ENCODE data around the gene HIVEP1. TPM values are rescaled to one million over a fixed set of nuclear protein-coding genes. Genes with fewer than 3 reads are reported as not detected.

The HIVEP1 gene
- total RNA-seq, 2 experiments from 2014 or later = 22.1 to 22.6 TPM

DNA sequence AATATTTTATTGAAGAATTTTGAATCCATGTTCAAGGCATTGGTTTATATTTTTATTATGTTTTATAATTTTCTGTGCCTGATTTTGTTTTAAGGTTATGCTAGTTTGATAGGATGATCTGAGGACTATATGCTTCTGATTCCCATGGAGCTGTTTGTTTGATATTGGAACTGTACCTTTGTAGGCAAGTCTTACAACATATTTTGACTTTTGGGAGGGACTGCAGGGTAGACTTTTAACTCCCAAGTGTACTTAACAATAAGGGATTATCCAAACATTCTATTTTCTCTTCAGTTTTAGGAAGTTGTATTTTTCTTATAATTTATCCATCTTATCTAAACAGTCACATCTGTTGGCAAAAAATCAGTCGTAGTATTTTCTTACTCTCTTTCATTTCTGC lies 82.6 kb downstream of the HIVEP1 start:
- DNase-seq (ENCODE audit: low spot score) = no peak
- Histone ChIP-seq H3K27ac (ENCODE audit: low read depth, low read length, poor library complexity, severe bottlenecking) (no peak overlapping the region), H4K20me1 (ENCODE audit: insufficient read depth, low read length) (peaks cover 6% of the 10 kb centered on the region; the same call in 1 of the 2 replicates), H3K4me2 (ENCODE audit: low read length) (no peak overlapping the region), H3K4me1 (ENCODE audit: insufficient read depth, low read length, poor library complexity, severe bottlenecking) (no peaks in the 10 kb centered on the region), H3K9me3 (ENCODE audit: low read length) (no peaks in the 10 kb centered on the region), H3K36me3 (ENCODE audit: insufficient read depth, low read length) (peaks cover 15% of the 10 kb centered on the region; the same call in 1 of the 2 replicates), H2AFZ (ENCODE audit: low read length) (no peak overlapping the region), H3K4me3 (ENCODE audit: low read depth, low read length, poor library complexity, severe bottlenecking) (no peak overlapping the region), H3K79me2 (ENCODE audit: insufficient read depth, low read depth, low read length) (no peaks in the 10 kb centered on the region; the same call in 1 of the 2 replicates), H3K9me2 (ENCODE audit: insufficient read depth, low read length) (no peaks in the 10 kb centered on the region)
- CTCF ChIA-PET (ENCODE audit: unreplicated experiment) = no interaction called here
- TF ChIP-seq, protein P1, sequence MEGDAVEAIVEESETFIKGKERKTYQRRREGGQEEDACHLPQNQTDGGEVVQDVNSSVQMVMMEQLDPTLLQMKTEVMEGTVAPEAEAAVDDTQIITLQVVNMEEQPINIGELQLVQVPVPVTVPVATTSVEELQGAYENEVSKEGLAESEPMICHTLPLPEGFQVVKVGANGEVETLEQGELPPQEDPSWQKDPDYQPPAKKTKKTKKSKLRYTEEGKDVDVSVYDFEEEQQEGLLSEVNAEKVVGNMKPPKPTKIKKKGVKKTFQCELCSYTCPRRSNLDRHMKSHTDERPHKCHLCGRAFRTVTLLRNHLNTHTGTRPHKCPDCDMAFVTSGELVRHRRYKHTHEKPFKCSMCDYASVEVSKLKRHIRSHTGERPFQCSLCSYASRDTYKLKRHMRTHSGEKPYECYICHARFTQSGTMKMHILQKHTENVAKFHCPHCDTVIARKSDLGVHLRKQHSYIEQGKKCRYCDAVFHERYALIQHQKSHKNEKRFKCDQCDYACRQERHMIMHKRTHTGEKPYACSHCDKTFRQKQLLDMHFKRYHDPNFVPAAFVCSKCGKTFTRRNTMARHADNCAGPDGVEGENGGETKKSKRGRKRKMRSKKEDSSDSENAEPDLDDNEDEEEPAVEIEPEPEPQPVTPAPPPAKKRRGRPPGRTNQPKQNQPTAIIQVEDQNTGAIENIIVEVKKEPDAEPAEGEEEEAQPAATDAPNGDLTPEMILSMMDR (conservative IDR thresholded peaks at IDR 0.05; ENCODE audit: low read length) = no peak
- no peak for TF ChIP-seq EZH2phosphoT487 (IDR thresholded peaks at IDR 0.05; ENCODE audit: borderline replicate concordance, low read depth, low read length)
- intact Hi-C loops (cut with micrococcal nuclease; ENCODE audit: unreplicated experiment) = no loop called here
- POLR2A ChIA-PET = interaction anchor here (1.2 kb wide), 1 partner anchor 46 kb away, joined by 3 read pairs; no protein-coding TSS in a partner anchor
- BruUV-seq (replicated peaks) = no TSS peak

GRCh38 chr6:12096342-12096741 lies 84.2 kb downstream of the HIVEP1 start:
- no peaks in the 10 kb centered on the region for H3K9me3 ChIP-seq (ENCODE audit: low read length)

DNA sequence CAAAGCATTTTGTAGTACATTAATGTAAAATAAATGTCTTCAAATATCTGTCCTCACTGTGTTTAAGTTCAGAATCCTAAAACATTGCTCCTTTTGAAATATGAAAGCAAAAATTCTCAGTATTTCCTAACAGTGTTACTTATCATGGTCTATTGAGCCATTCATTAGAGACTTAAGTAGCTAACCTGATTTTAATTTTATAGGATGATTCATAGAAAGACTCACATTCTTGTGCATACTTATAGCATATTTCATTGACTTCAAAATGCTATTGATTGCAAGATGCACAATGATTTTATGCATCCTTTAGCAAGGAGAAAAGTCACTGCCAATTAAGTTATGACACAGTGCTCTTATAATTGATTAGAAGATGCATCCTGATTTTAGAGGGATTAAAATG lies 85.7 kb downstream of the HIVEP1 start:
- no TSS peak for BruUV-seq (replicated peaks)
- Histone ChIP-seq H3K4me3 (ENCODE audit: low read depth, low read length, poor library complexity, severe bottlenecking) (no peak overlapping the region), H3K9me2 (ENCODE audit: insufficient read depth, low read length) (no peaks in the 10 kb centered on the region), H3K4me2 (ENCODE audit: low read length) (no peak overlapping the region), H3K79me2 (ENCODE audit: insufficient read depth, low read depth, low read length) (no peaks in the 10 kb centered on the region; the same call in 1 of the 2 replicates), H3K9me3 (ENCODE audit: low read length) (no peaks in the 10 kb centered on the region), H3K36me3 (ENCODE audit: insufficient read depth, low read length) (no peaks in the 10 kb centered on the region), H3K4me1 (ENCODE audit: insufficient read depth, low read length, poor library complexity, severe bottlenecking) (no peaks in the 10 kb centered on the region), H4K20me1 (ENCODE audit: insufficient read depth, low read length) (peaks cover 6% of the 10 kb centered on the region; the same call in 1 of the 2 replicates), H2AFZ (ENCODE audit: low read length) (no peak overlapping the region), H3K27ac (ENCODE audit: low read depth, low read length, poor library complexity, severe bottlenecking) (no peak overlapping the region)
- intact Hi-C loops (cut with micrococcal nuclease; ENCODE audit: unreplicated experiment) = no loop called here
- CTCF ChIA-PET (ENCODE audit: unreplicated experiment) = no interaction called here
- no peak for DNase-seq (ENCODE audit: low spot score)
- TF ChIP-seq, protein P1 (conservative IDR thresholded peaks at IDR 0.05; ENCODE audit: low read length) = no peak
- no peak for TF ChIP-seq EZH2phosphoT487 (IDR thresholded peaks at IDR 0.05; ENCODE audit: borderline replicate concordance, low read depth, low read length)
- POLR2A ChIA-PET = interaction anchor here (0.5 to 1.5 kb wide), 3 partner anchors 9 to 855 kb away, joined by 3 to 6 read pairs (median 4); no protein-coding TSS in a partner anchor

More at GRCh38 chr6:12096342-12096741, 84.2 kb downstream of the HIVEP1 start:
- ChIA-PET CTCF (ENCODE audit: unreplicated experiment) (no interaction called here), POLR2A (interaction anchor here (0.7 to 1.5 kb wide), 2 partner anchors 7 to 118 kb away, joined by 4 read pairs; no protein-coding TSS in a partner anchor)
- Histone ChIP-seq H3K4me2 (ENCODE audit: low read length) (no peak overlapping the region), H3K79me2 (ENCODE audit: insufficient read depth, low read depth, low read length) (no peaks in the 10 kb centered on the region; the same call in 1 of the 2 replicates), H3K36me3 (ENCODE audit: insufficient read depth, low read length) (peaks cover 4% of the 10 kb centered on the region; the same call in 1 of the 2 replicates), H3K4me3 (ENCODE audit: low read depth, low read length, poor library complexity, severe bottlenecking) (no peak overlapping the region), H3K4me1 (ENCODE audit: insufficient read depth, low read length, poor library complexity, severe bottlenecking) (no peaks in the 10 kb centered on the region), H3K9me2 (ENCODE audit: insufficient read depth, low read length) (no peaks in the 10 kb centered on the region), H3K27ac (ENCODE audit: low read depth, low read length, poor library complexity, severe bottlenecking) (no peak overlapping the region), H2AFZ (ENCODE audit: low read length) (no peak overlapping the region), H4K20me1 (ENCODE audit: insufficient read depth, low read length) (peaks cover 6% of the 10 kb centered on the region; the same call in 1 of the 2 replicates)
- DNase-seq (ENCODE audit: low spot score) = no peak
- intact Hi-C loops (cut with micrococcal nuclease; ENCODE audit: unreplicated experiment) = no loop called here
- BruUV-seq (replicated peaks) = no TSS peak
- TF ChIP-seq, protein P1 (conservative IDR thresholded peaks at IDR 0.05; ENCODE audit: low read length) = no peak
- no peak for TF ChIP-seq EZH2phosphoT487 (IDR thresholded peaks at IDR 0.05; ENCODE audit: borderline replicate concordance, low read depth, low read length)
